Endothelial cell of umbilical vein (primary cell): ENCODE measurements around the gene HELQ. TPM values are rescaled to one million over a fixed set of nuclear protein-coding genes. Genes with fewer than 3 reads are reported as not detected.
"Not testable (repeated sequence)": the region's sequence is repeated elsewhere in the genome, so short reads cannot be mapped to it uniquely, and the experiment has no call there.

Source experiments
- BruUV-seq: library from RNA; stranded (reverse); fragments of 400-500 nt; replicated peaks from 2 replicates; lab custom pipeline; 2021; lab: Mats Ljungman, UMichigan
- CTCF ChIA-PET: fragments of 300-600, 350-600 bp; sonication (Branson Sonifier 250); formaldehyde crosslinking; loops from one replicate; lab custom pipeline; 2021; ENCODE audit warnings: antibody characterized with exemption, inconsistent platforms; lab: Charles Lee
- POLR2A ChIA-PET: fragments of 300-600, 350-600 bp; sonication (Branson Sonifier 250); formaldehyde crosslinking; loops from one replicate; lab custom pipeline; 2021; ENCODE audit warnings: antibody characterized with exemption, inconsistent platforms; lab: Charles Lee
- DNase-seq: peaks from one replicate; pipeline ENCODE4 v3.0.0-alpha.2; 2011; ENCODE audit warnings: low read depth, low spot score
- FAIRE-seq: peaks from 2 replicates; lab custom pipeline; 2011; peaks lifted over from hg19 to GRCh38; lab: Jason Lieb, UNC
- H2AFZ ChIP-seq: 2 replicates; pipeline ENCODE4 v1.6.0; 2012; ENCODE audit warnings: low read depth, low read length, control low read depth, inconsistent platforms
- H3K27ac ChIP-seq: 2 replicates; pipeline ENCODE4 v1.5.1; 2011; ENCODE audit warnings: low read depth, mild to moderate bottlenecking, control low read depth, low read length, moderate library complexity; ENCODE audit not compliant: insufficient read depth
- H3K27me3 ChIP-seq, 2 experiments: 2 replicates each; pipeline versions ENCODE4 v1.6.0 to v1.6.1; 2011; ENCODE audit warnings: low read length in 2 of 2, mixed read lengths in 1 of 2; ENCODE audit not compliant: control insufficient read depth in 2 of 2, insufficient read depth in 2 of 2
- H3K36me3 ChIP-seq, 2 experiments: 2 replicates in 1 of 2; 3 replicates in 1 of 2; pipeline ENCODE4 v1.5.1; 2011; ENCODE audit warnings: low read length in 2 of 2, mild to moderate bottlenecking in 1 of 2, moderate library complexity in 1 of 2; ENCODE audit not compliant: control insufficient read depth in 2 of 2, insufficient read depth in 2 of 2; ENCODE audit errors: extremely low read depth in 1 of 2
- H3K4me1 ChIP-seq: 3 replicates; pipeline ENCODE4 v1.5.1; 2011; ENCODE audit warnings: mild to moderate bottlenecking, low read length; ENCODE audit not compliant: control insufficient read depth, insufficient read depth; ENCODE audit errors: extremely low read depth
- H3K4me2 ChIP-seq: 2 replicates; pipeline ENCODE4 v1.6.1; 2011; ENCODE audit warnings: low read length, control low read depth, mixed read lengths; ENCODE audit not compliant: insufficient read depth
- H3K4me3 ChIP-seq, 3 experiments: fragments of 200-600 bp in 1 of 3; sonication (generic), shearing (Covaris generic) in 1 of 3; replicated peaks in 1 of 3; 2 replicates each; pipeline ENCODE4 v1.5.1; 2011 to 2016; ENCODE audit warnings: control low read depth in 3 of 3, low read length in 3 of 3, mild to moderate bottlenecking in 2 of 3, inconsistent platforms in 1 of 3, low read depth in 1 of 3, moderate library complexity in 1 of 3; ENCODE audit not compliant: insufficient read depth in 1 of 3
- H3K79me2 ChIP-seq: 2 replicates; pipeline ENCODE4 v1.6.0; 2012; ENCODE audit warnings: low read length, inconsistent platforms; ENCODE audit not compliant: control insufficient read depth, insufficient read depth
- H3K9ac ChIP-seq: replicated peaks from 2 replicates; pipeline ENCODE3; 2011; ENCODE audit warnings: low read length, control low read depth; ENCODE audit not compliant: insufficient read depth; ENCODE audit errors: extremely low read depth
- H3K9me1 ChIP-seq: replicated peaks from 3 replicates; pipeline ENCODE4 v1.6.0; 2011; ENCODE audit warnings: mild to moderate bottlenecking, low read length; ENCODE audit not compliant: control insufficient read depth, insufficient read depth; ENCODE audit errors: extremely low read depth
- H3K9me3 ChIP-seq: replicated peaks from 2 replicates; pipeline ENCODE4 v1.5.1; 2012; ENCODE audit warnings: low read length, inconsistent platforms; ENCODE audit not compliant: control insufficient read depth, insufficient read depth
- H4K20me1 ChIP-seq: replicated peaks from 2 replicates; pipeline ENCODE3; 2011; ENCODE audit warnings: mild to moderate bottlenecking, low read length; ENCODE audit not compliant: control insufficient read depth, insufficient read depth; ENCODE audit errors: extremely low read depth
- EZH2 ChIP-seq: IDR thresholded peaks from 2 replicates; pipeline ENCODE4 v1.6.1; 2012; ENCODE audit warnings: borderline replicate concordance, low read depth, mild to moderate bottlenecking, moderate library complexity, low read length, inconsistent platforms; ENCODE audit not compliant: severe bottlenecking
- FOS ChIP-seq: IDR thresholded peaks from 2 replicates; pipeline ENCODE4 v1.6.1; 2011; ENCODE audit warnings: mild to moderate bottlenecking, low read length, moderate library complexity, borderline replicate concordance; ENCODE audit not compliant: insufficient read depth
- GATA2 ChIP-seq: IDR thresholded peaks from 2 replicates; pipeline ENCODE4 v1.7.0; 2011; ENCODE audit warnings: low read depth, mild to moderate bottlenecking, moderate library complexity, mixed read lengths, low read length; ENCODE audit not compliant: insufficient read length, insufficient read depth
- JUN ChIP-seq: IDR thresholded peaks from 2 replicates; pipeline ENCODE4 v1.6.1; 2011; ENCODE audit warnings: borderline replicate concordance, low read depth; ENCODE audit not compliant: insufficient read length, insufficient read depth
- MYC ChIP-seq: IDR thresholded peaks from one replicate; pipeline ENCODE4 v1.6.1; 2011; ENCODE audit warnings: mild to moderate bottlenecking, low read depth, low read length
- POLR2A ChIP-seq: IDR thresholded peaks from 2 replicates; pipeline ENCODE4 v1.6.1; 2012; ENCODE audit warnings: low read depth, mild to moderate bottlenecking, control low read depth, low read length
- POLR2AphosphoS5 ChIP-seq: IDR thresholded peaks from 2 replicates; pipeline ENCODE4 v1.6.1; 2012; ENCODE audit warnings: low read depth, mild to moderate bottlenecking, control low read depth, low read length, moderate library complexity; ENCODE audit not compliant: insufficient read depth
- dilution Hi-C: fragments of 300-500 bp; cut with MboI; formaldehyde crosslinking; loops from one replicate; pipeline ENCODE4 v1.15.0; 2019; ENCODE audit warnings: low sequenced_read_pairs; ENCODE audit not compliant: extremely low pct_ligation_motif_present
- intact Hi-C: fragments of 100-400 bp; cut with micrococcal nuclease; formaldehyde crosslinking; loops from one replicate; pipeline ENCODE4 v1.10.0; 2022
- polyA plus RNA-seq, 4 experiments: library from polyadenylated mRNA; depleted of rRNA in 3 of 4; stranded (reverse) in 3 of 4; unstranded in 1 of 4; fragments of >200 nt; gene quantifications; 2 replicates each; pipeline versions ENCODE4 v1.2.1 to v1.2.3, GENCODE V29; 2011 to 2012; ENCODE audit warnings: missing spikeins in 1 of 4
- total RNA-seq: library from RNA; stranded (reverse); gene quantifications from 2 replicates; pipeline ENCODE4 v1.2.3, GENCODE V29; 2021
- TF ChIP-seq, protein P1 (sequence below): IDR thresholded peaks from 2 replicates; pipeline ENCODE4 v1.6.1; 2011; ENCODE audit not compliant: insufficient read depth, insufficient read length
- TF ChIP-seq, protein P2 (sequence below), 2 donors: IDR thresholded peaks; 1 replicate in 1 of 2; 2 replicates in 1 of 2; pipeline ENCODE4 v1.5.1; 2011; ENCODE audit warnings: low read length in 2 of 2, mild to moderate bottlenecking in 2 of 2, moderate library complexity in 2 of 2, control low read depth in 1 of 2, inconsistent platforms in 1 of 2, low read depth in 1 of 2; ENCODE audit not compliant: insufficient read depth in 1 of 2; ENCODE audit errors: extremely low read depth in 1 of 2

HELQ gene
- total and polyA plus RNA-seq, 2 donors (not counting 3 experiments of a cell fraction or from before 2014, with no cell fraction given), result 8.7 to 11.1 TPM

- Histone ChIP-seq H3K9me3 (no peaks in the 10 kb centered on the region), H3K4me2 (no peak overlapping the region), H3K9ac (no peak overlapping the region), H3K27me3 (no peaks in the 10 kb centered on the region), H3K9me1 (no peaks in the 10 kb centered on the region), H3K4me3 (no peak overlapping the region), H4K20me1 (no peaks in the 10 kb centered on the region), H3K36me3 (no peaks in the 10 kb centered on the region), H2AFZ (no peak overlapping the region), H3K27ac (no peak overlapping the region), H3K4me1 (no peaks in the 10 kb centered on the region), H3K79me2 (no peaks in the 10 kb centered on the region)
- no peak for DNase-seq
- TF ChIP-seq POLR2AphosphoS5 (no peak), FOS (no peak), POLR2A (no peak), JUN (no peak), EZH2 (no peak), GATA2 (no peak), MYC (no peak)
- TF ChIP-seq, protein P1, sequence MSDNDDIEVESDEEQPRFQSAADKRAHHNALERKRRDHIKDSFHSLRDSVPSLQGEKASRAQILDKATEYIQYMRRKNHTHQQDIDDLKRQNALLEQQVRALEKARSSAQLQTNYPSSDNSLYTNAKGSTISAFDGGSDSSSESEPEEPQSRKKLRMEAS, result no peak
- TF ChIP-seq, protein P2, sequence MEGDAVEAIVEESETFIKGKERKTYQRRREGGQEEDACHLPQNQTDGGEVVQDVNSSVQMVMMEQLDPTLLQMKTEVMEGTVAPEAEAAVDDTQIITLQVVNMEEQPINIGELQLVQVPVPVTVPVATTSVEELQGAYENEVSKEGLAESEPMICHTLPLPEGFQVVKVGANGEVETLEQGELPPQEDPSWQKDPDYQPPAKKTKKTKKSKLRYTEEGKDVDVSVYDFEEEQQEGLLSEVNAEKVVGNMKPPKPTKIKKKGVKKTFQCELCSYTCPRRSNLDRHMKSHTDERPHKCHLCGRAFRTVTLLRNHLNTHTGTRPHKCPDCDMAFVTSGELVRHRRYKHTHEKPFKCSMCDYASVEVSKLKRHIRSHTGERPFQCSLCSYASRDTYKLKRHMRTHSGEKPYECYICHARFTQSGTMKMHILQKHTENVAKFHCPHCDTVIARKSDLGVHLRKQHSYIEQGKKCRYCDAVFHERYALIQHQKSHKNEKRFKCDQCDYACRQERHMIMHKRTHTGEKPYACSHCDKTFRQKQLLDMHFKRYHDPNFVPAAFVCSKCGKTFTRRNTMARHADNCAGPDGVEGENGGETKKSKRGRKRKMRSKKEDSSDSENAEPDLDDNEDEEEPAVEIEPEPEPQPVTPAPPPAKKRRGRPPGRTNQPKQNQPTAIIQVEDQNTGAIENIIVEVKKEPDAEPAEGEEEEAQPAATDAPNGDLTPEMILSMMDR (IDR thresholded peaks at IDR 0.05; ENCODE audit: extremely low read depth in 1 of 2, insufficient read depth in 1 of 2, low read depth in 1 of 2, low read length in 2 of 2), result no peak
- POLR2A ChIA-PET, result no interaction called here
- dilution Hi-C loops (no loop called here), intact Hi-C loops (no loop called here)
- CTCF ChIA-PET, result no interaction called here
- BruUV-seq, result no TSS peak
- FAIRE-seq, result no peak
Observed at GRCh38 chr4:83405844-83406816, 49.5 kb downstream of the HELQ start.

DNA sequence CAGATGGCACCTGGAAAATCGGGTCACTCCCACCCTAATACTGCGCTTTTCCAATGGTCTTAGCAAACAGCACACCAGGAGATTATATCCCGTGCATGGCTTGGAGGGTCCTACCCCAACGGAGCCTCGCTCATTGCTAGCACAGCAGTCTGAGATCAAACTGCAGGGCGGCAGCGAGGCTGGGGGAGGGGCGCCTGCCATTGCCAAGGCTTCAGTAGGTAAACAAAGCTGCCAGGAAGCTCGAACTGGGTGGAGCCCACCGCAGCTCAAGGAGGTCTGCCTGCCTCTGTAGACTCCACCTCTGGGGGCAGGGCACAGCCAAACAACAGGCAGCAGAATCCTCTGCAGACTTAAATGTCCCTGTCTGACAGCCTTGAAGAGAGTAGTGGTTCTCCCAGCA is 57.5 kb downstream of the HELQ start:
- dilution Hi-C loops, H3K4me3 ChIP-seq, DNase-seq, H3K9me3 ChIP-seq, H3K4me1 ChIP-seq, BruUV-seq, H3K36me3 ChIP-seq, FAIRE-seq, H4K20me1 ChIP-seq, H3K27ac ChIP-seq, H3K27me3 ChIP-seq, CTCF ChIA-PET, H3K9ac ChIP-seq, H3K79me2 ChIP-seq, intact Hi-C loops, H3K9me1 ChIP-seq, H3K4me2 ChIP-seq, H2AFZ ChIP-seq, POLR2A ChIA-PET: not testable (repeated sequence)
